ENCODE results near the gene RAB11FIP4.

The RAB11FIP4 gene

DNA sequence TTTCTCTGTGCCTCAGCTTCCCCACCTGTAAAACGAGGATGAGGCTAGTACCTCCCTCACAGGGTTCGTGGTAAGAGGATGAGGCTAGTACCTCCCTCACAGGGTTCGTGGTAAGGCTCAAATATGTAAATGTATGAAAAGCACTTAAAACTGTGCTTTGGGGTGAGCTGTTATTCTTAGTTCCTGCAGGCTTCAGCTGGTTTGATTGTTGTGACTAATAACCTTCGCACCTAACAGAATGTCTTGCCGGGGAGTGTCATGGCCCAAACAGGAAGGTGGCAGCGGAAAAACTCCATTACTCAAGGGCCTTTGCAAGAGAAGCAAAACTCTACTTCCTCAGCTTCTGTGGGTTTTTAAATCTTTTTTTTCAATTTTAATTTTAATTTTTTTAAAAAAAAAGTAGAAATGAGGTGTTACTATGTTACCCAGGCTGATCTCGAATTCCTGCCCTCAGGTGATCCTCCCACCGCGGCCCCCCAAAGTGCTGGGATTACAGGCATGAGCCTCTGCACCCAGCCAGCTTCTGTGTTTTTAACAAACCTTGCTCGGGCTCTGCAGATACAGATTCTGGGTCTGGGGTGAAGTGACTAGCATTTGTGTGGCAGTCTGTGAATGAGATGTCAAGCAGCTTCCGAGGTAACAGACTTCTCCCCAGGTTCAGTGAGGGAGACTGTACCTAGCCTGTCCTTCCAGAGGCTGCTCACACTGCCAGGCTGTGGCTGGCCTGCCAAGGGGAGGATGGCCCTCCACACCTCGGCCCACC is 103.0 kb downstream of the RAB11FIP4 start:
- Histone ChIP-seq H3K9ac (no peak overlapping the region), H3K36me3 (ENCODE audit: control insufficient read depth, insufficient read depth, low read length) (no peaks in the 10 kb centered on the region), H3K9me3 (ENCODE audit: control insufficient read depth, low read length) (no peaks in the 10 kb centered on the region), H3K79me2 (peaks cover 20% of the 10 kb centered on the region), H3K27me3 (ENCODE audit: control insufficient read depth, insufficient read depth, low read length) (no peaks in the 10 kb centered on the region), H3K4me3 (ENCODE audit: low read depth, low read length) (no peak overlapping the region), H3K4me2 (ENCODE audit: low read length) (no peak overlapping the region), H3K4me1 (peaks cover 21% of the 10 kb centered on the region), H3K27ac (no peak overlapping the region), H2AFZ (no peak overlapping the region)
- TF ChIP-seq, protein P1, sequence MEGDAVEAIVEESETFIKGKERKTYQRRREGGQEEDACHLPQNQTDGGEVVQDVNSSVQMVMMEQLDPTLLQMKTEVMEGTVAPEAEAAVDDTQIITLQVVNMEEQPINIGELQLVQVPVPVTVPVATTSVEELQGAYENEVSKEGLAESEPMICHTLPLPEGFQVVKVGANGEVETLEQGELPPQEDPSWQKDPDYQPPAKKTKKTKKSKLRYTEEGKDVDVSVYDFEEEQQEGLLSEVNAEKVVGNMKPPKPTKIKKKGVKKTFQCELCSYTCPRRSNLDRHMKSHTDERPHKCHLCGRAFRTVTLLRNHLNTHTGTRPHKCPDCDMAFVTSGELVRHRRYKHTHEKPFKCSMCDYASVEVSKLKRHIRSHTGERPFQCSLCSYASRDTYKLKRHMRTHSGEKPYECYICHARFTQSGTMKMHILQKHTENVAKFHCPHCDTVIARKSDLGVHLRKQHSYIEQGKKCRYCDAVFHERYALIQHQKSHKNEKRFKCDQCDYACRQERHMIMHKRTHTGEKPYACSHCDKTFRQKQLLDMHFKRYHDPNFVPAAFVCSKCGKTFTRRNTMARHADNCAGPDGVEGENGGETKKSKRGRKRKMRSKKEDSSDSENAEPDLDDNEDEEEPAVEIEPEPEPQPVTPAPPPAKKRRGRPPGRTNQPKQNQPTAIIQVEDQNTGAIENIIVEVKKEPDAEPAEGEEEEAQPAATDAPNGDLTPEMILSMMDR (IDR thresholded peaks at IDR 0.05): no peak

DNA sequence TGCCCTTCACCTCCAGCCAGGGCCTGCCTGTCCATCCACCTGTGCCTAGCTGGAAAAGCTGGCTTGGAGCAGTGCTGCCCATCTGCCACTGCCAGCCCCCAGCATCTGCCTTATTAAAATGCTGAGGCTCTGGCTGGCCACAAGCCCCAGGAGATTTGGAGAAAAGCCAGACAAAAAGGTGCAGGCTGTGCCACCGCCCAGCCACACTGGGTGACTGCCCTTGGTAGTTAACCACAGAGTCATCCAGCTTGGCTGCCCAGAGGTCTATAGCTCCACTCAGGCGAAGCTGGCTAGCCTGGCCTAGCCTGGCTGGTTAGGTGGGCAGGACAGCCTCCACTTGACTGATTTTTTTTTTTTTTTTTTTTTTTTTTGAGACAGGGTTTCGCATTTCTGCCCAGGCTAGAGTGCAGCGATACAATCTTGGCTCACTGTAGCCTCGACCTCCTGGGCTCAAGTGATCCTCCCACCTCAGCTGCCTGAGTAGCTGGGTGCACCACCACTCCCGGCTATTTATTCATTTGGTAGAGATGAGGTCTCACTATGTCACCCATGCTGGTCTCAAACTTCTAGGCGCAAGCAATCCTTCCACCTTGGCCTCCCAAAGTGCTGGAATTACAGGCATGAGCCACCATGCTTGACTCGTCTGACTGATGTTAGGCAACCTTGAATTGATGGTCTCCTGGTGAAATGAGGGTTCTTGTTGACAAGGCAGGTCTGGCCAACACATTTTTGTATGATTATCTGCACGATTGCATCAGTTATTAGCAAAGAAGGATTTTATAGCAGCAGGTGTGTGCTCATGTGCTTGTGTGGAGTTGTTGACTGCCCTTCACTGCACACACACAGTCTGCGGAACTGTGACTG is 103.8 kb downstream of the RAB11FIP4 start:
- Histone ChIP-seq H2AFZ (no peak overlapping the region), H3K27ac (no peak overlapping the region), H3K4me3 (ENCODE audit: low read depth, low read length) (no peak overlapping the region), H3K36me3 (ENCODE audit: control insufficient read depth, insufficient read depth, low read length) (no peaks in the 10 kb centered on the region), H3K4me1 (peaks cover 18% of the 10 kb centered on the region), H3K9ac (no peak overlapping the region), H3K9me3 (ENCODE audit: control insufficient read depth, low read length) (no peaks in the 10 kb centered on the region), H3K27me3 (ENCODE audit: control insufficient read depth, insufficient read depth, low read length) (no peaks in the 10 kb centered on the region), H3K4me2 (ENCODE audit: low read length) (no peak overlapping the region), H3K79me2 (peaks cover 17% of the 10 kb centered on the region)
- TF ChIP-seq, protein P1 (IDR thresholded peaks at IDR 0.05): no peak

DNA sequence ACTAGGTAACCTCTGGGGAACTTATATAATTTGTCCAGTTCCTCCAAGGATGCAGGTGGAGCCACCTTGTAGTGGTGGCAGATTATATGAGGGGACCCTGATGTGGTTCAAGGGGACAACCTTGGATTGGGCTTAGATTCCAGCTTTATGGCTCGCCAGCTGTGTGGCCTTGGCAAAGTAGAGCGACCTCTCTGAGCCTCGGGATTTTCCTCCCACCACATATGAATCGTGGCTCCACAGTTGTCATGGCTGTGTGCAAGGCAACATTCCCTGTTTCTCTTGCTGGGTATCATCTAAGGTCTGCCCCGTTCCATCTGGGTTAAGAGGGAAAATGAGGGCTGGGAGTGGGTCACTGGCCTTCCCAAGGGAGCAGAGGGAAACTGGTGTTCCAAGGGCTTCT is 104.6 kb downstream of the RAB11FIP4 start:
- Histone ChIP-seq H3K27ac (no peak overlapping the region), H2AFZ (no peak overlapping the region), H3K36me3 (ENCODE audit: control insufficient read depth, insufficient read depth, low read length) (no peaks in the 10 kb centered on the region), H3K27me3 (ENCODE audit: control insufficient read depth, insufficient read depth, low read length) (no peaks in the 10 kb centered on the region), H3K4me3 (ENCODE audit: low read depth, low read length) (no peak overlapping the region), H3K9ac (no peak overlapping the region), H3K4me2 (ENCODE audit: low read length) (no peak overlapping the region), H3K9me3 (ENCODE audit: control insufficient read depth, low read length) (no peaks in the 10 kb centered on the region), H3K4me1 (peaks cover 18% of the 10 kb centered on the region), H3K79me2 (peaks cover 13% of the 10 kb centered on the region)
- TF ChIP-seq, protein P1 (IDR thresholded peaks at IDR 0.05): no peak

DNA sequence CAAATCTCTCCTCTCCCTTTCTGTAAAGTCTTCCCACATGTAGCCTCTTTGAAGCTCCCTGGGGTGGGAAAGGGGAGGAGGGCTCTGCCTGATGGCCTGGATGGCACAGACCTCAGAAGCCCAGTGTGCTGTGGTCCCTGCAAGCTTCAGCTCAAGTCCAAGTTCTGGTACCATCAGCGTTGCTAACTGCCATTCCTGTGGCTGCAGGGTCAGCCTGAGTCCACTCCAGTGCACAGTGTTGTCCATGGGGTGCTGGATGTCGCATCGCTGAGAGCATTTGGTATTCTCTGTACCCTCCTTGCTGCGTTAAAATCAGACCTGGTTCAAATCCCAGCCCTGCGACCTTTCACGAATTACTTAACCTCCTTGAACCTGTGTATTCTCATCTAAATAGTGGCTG is 105.1 kb downstream of the RAB11FIP4 start:
- no peak overlapping the region for H3K4me2 ChIP-seq (ENCODE audit: low read length)
- H3K9me3 ChIP-seq (ENCODE audit: control insufficient read depth, low read length): no peaks in the 10 kb centered on the region
- H3K36me3 ChIP-seq (ENCODE audit: control insufficient read depth, insufficient read depth, low read length): no peaks in the 10 kb centered on the region
- no peak overlapping the region for H2AFZ ChIP-seq
- TF ChIP-seq, protein P1 (IDR thresholded peaks at IDR 0.05): no peak
- H3K79me2 ChIP-seq: peaks cover 13% of the 10 kb centered on the region
- no peak overlapping the region for H3K4me3 ChIP-seq (ENCODE audit: low read depth, low read length)
- H3K9ac ChIP-seq: no peak overlapping the region
- H3K27me3 ChIP-seq (ENCODE audit: control insufficient read depth, insufficient read depth, low read length): no peaks in the 10 kb centered on the region
- H3K4me1 ChIP-seq: peaks cover 18% of the 10 kb centered on the region
- H3K27ac ChIP-seq: no peak overlapping the region
